CD1c-positive myeloid dendritic cell (primary cell): ENCODE measurements around the gene RABL6.
"Not testable (repeated sequence)": the region's sequence is repeated elsewhere in the genome, so short reads cannot be mapped to it uniquely, and the experiment has no call there.

Experiments used
- DNase-seq: peaks from one replicate; pipeline ENCODE4 v3.0.0-alpha.2; 2016; ENCODE audit errors: extremely low spot score

RABL6 gene

DNA sequence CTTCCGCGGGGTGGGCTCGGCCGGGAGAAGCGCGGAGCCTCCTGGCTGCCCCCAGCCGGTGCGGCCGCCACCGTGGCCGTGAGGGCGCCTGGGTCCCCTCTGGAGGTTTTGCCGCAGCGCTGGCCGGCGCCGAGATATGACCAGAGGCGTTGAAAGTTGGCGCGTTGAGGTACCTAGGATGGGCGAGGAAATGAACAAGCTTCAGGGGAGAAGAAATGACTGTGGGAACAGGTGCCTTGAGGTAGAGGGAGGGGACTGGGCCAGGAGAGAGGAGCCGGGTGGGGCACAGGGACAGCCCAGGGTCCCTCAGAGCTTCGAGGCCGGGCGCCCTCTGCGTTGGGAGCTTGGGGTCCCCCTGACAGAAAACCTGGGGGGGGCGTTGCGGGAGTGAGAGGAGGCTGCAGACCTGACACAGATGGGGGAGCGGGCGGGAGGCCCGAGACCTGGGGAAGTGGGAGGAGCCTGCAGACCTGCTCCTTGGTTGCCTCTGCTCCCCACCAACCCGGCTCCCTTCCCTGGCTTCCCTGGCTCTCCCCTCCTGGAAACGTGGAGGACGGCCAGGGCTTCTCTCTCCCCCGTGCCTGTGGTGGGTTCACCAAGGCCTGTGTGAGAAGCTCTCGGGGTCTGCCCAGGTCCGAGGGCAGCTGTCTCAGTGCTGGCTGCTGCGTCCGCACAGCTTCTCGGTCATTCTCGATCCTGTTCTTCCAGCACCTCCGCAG lies 14.2 kb downstream of the RABL6 start:
- DNase-seq = no peak

DNA sequence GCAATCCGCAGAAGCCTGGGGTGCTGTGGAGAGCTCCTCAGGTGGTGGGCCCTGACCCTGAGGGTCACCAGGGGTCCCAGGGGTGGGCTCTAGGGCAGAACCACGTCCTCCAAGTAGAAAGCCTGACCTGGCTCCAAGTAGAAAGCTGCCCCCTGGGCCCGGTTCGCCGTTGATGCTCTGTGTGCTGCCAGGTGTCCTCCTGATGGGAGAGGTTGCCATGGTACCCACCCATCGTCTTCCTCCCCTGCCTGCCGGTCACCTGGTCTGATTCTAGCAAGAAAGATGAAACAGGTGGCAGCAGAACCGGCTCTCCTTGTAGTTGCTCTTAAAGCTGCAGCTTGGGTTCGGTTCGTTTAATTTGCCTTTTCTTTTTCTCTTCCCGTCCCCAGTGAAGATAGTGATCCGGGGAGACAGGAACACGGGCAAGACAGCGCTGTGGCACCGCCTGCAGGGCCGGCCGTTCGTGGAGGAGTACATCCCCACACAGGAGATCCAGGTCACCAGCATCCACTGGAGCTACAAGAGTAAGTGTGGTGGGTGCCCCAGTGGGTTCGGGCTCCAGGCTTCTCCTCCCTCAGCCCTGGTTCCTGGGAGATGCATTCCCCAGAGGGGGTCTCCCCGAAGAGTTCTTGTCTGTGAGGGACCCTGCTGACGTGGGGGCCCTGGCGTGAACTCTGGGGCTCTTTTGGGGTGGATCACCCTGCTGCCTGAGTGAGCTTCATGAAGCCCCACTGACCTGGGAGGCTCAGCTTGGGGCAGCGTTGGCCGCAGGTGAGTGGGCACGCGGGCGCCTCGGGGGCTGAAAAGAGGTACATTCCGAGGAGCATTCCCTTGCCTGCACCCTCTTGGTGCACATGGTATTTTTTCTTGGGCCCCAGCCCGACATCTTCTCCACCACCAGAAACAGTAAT lies 15.6 kb downstream of the RABL6 start:
- no peak for DNase-seq

DNA sequence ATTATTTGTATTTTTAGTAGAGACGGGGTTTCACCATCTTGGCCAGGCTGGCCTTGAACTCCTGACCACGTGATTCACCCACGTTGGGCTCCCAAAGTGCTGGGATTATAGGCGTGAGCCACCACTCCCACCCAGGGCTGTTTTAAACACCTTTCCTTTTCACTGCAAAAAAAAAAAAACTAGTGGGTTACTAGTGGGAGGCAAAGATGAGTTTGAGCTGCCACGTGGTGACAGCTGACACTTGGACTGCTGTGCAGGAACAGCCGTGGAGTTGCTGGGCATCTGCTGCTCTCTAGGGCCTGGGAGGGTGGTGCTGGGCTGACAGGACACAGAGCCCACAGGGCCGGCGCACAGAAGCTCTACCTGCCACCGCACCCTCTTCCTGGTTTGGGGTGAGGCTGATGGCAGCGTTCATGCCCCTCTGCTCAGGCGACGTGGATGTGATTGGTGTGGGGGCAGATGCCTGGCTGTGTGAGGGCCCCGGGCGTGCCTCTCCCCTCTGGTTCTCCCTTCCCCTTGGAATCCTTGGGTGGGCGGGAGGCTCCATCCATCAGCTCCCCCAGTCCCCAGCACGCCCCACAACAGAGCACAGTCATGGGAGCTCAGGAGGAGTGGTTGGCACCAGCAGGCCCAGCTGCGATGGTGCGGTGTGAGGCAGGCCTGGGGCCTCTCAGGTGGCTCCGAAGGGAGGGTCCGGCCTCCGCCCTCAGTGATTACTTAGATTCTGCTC lies 16.9 kb downstream of the RABL6 start:
- DNase-seq = no peak

DNA sequence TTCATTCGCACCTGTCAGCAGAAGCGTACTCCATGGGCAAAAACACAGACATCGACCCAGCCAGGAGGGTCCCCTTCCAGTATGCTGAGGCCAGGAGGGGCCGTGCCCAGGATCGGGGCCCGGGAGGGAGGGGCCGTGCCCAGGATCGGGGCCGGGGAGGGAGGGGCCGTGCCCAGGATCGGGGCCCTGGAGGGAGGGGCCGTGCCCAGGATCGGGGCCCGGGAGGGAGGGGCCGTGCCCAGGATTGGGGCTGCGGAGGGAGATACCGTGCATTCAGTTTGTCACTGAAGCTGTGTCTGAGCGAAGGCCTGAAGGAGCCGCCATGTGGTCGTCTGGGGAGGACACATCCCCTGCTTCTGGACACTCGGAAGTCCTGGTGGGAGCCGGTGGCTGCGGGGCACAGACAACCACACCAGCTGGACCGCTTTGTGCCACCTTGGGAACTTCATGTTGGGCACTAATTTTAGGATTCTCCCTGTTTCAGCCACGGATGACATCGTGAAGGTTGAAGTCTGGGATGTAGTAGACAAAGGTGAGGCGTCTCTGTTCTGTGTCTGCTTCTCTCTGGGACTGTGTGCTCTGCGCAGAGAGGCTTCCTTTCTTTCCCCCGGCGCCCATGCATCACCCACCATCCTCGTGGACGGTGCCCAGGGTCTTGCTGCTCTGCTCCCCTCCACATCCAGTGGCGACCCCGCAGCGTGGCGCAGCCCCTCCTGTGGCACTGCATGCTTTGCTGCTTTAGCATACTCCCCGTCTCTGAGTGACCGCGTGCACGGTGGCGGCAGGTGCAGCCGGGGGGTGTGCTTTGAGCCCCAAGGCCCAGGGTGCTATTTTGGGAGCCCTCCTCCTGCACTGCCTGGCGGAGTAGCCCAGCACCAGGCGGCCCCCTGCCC lies 17.8 kb downstream of the RABL6 start:
- no peak for DNase-seq

DNA sequence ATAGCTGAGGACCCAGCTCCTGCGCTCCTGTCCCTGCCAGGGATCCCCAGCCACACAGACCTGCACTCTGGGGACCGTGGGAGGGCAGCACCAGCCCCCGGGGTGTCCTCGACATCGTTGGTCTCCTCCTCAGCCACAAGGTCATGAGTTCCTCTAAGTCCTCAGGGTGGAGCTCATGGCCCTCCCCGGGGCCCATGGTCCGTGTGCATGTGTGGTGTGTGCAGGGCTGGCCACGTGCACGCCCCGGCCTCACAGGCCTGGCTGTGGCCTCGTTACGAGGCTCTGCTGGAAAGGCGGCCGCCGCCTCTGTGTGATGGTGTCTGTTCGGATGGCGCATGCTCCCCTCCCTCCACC lies 18.4 kb downstream of the RABL6 start:
- DNase-seq = no peak

DNA sequence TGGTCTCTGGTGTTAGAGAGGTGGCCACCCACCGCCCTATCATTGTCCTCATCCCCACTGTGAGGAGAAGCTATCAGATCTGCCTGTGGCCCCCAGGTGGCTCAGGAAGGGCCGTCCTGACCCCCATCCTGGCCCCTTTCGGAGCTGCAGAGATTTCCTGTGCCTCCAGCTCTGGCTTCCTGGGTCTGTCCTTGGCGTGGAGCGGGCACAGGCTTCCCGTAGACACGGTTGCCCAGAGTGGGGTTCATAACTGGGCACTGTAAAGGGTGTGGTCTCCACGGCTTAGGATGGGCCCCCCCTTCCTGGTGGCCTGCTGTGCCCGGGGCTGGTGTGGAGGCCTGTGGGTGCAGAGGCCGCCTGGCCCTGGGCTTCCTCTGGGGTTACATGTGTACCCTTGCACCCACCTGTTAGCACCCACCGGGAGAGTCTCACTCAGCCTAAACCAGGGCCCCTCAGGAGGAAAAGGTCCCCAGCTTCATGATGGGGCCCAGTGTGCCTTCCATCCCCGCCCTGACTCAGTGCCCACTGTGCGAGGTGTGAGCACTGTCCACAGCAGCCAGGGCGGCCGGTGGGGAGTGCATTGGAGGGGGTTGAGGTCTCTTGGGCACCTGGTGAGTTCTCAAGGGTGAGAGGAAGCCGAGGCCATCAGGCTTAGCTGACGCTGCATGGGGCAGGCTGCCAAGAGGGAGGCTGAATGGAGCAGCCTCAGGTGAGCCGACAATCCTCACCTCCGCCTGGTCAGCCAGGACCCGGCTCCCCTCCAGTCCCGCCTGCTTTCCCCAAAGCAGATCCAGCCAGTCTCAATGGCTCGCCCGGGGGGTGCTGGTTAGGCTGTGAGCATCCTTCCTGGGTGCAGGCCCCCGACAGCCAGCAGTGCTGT lies 19.2 kb downstream of the RABL6 start:
- no peak for DNase-seq

DNA sequence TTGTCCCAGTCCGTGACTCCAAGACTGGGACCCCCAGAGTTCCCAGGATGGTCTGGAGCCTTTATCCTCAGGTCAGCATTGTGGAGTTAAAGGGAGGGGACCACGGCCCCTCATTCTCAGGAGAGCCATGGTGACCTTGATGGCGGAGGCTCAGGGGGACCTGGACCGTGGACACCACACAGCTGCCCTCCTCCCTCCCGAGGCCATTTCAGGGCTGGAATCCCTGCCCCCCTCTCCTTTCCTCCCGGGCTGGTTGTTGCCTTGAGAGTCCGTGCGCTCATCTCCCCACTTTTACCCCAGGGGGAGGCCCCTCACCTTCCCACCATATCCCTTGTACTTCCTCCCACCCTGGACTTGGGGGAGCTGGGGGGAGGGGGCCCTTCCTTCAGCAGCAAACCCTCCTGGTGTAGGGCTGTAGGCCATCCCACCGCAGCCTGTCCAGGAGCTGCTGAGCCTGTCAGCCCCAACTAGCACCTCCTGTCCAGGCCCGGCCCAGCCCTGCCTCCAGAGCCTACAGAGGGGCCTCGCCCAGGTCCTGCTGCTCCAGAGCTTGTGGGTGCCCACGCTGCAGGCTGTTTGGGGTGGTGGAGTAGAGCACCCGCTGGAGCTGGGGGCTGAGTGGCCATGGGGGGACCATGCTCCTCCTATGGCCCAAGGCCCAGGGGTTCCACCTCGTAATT lies 20.2 kb downstream of the RABL6 start:
- DNase-seq = no peak

DNA sequence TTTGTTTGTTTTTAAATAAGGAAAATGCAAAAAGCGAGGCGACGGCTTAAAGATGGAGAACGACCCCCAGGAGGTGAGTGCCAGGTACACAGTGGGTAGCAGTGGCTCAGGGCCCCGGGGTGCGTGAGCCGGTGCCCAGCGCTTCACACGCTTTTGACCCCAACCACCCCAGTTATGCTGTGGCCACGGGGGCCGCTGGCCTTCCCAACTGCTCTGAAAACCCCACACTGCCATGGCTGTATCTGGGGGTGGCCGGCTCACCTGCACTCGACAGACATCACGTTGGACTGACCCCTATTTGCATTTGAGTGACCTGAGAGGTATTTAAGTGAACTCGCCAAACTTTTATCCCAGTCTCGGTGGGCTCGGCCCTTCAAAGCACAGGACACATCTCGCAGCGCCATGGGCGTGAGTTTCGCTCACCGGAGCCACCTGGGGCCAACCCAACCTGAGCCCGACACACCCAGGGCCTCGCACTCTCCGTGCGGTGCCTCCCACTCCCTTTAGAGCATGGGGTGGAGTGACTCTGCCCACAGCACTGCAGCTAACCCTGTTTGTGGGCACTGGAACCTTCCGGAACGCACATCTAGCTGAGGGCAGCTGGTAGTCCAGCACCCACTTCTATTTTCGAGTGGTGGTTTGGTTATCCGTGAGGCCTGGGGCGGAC lies 20.9 kb downstream of the RABL6 start:
- no peak for DNase-seq

DNA sequence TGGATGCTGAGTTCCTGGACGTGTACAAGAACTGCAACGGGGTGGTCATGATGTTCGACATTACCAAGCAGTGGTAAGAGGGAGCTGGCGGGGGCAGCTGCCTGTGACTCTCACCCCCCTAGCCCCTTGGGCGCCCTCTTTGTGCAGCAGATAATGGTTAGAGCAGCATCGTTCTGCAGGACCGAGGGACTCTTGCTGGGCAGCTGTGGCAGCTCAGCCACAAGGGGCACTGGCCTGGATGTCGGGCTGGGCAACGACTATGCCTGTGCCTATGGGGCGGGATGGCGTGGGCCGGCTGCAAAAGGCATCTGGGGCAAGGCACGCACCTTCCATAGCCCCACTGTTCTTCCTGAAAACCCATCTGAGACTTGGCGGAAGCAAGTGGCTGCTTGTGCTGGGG lies 21.7 kb downstream of the RABL6 start:
- DNase-seq = no peak

DNA sequence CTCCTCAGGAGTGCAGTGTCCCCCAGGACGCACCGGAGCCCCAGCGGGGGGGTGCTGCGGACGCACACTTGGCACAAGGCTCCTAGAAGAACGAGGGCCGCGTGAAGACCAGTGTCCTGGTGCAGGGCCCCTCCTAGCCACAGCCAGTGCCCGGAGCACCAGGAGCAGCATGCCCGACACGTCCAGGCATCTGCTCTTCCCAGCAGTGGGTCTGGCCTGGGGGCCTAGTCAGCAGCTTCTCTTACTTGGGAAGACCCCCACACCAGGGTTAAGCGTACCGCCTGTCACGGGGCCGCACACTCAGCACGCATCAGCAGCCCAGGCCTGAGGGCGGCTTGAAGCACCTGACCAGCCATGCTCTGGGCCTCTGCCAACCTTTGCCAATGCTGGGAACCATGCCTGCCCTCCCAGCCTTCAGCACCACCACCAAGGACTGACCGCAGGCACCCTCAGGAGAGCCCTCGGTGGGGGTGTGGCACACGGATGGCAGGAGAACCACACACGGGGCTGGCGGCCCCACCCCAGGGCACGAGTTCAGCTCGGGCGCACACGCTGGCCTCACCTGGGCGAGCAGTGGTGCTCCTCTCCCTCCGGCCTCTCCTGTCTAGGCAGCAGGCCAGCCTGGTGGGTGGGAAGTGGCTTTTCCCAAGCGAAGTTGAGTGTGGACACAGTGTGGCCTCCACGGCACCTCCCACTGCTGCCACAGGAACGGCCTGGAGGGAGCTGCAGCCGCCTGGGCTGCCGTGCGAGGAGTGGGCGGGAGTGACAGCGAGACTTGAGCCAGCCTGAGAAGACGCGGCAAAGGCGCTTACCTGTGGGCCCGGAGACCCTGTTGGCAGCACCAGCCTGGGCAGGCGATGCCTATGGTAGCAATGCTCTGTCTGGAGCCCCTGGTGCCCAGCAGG lies 22.5 kb downstream of the RABL6 start:
- no peak for DNase-seq

DNA sequence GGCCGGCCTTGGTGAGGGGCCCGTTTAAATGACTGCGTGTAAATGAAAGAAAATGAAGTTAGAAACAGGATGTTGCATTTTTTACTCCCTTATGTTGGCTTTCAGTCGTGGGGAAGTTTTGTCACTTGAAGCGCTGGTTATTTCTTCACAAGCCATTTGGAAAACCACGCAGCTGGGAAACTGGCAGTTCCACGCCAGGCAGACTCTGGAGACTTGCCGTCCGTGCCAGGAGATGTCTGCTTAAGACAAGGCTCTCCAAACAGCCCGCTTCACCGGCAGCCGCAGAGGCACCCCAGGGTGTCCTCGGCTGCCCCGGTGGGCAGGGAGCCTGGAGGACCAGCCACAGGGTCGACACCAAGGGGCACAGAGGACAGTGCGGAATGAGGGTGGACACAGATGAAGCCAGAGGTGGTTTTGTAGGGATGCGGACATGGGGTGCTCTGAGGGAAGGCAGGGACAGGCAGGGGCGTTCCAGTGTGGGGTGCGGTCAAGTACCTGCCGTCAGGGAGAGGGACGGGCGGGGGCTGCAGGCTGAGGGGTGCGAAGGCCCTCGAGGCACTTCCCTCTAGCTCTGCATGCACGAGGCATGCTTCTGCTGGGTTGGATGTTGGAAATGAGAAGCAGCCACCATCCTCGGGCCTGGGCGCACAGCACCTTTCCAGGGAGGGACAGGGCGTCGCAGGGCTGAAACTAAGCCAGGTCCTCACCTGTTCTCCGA lies 23.4 kb downstream of the RABL6 start:
- DNase-seq = no peak

DNA sequence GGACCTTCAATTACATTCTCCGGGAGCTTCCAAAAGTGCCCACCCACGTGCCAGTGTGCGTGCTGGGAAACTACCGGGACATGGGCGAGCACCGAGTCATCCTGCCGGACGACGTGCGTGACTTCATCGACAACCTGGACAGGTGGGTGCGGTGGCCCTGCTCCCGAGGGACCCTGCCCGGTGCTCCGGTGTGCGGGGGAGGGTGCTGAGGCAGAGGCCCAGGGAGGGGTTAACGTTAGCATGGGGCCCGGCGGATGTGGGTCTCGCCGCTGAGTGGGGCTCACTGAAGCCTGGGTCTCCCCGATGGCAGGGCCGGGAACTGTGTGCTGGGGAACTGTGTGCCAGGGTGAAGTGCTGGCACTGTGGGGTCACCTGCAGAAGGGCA lies 24.0 kb downstream of the RABL6 start:
- no peak for DNase-seq

DNA sequence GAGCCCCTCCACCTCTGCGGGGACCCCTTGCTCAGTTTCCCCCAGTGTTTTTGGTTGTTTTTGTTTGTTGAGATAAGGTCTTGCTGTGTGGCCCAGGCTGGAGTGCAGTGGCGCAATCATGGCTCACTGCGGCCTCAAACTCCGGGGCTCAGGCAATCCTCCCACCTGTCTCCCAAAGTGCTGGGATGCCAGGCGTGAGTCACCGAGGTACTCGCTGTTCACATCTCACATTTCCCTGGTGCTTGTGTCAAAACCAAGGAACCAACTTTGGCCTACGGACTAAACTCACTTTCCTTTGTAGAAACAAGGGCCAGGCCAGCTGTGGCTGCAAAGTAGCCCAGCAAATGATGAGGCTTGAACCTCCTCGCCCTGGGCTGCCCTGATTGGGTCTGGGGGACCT lies 24.8 kb downstream of the RABL6 start:
- no peak for DNase-seq

DNA sequence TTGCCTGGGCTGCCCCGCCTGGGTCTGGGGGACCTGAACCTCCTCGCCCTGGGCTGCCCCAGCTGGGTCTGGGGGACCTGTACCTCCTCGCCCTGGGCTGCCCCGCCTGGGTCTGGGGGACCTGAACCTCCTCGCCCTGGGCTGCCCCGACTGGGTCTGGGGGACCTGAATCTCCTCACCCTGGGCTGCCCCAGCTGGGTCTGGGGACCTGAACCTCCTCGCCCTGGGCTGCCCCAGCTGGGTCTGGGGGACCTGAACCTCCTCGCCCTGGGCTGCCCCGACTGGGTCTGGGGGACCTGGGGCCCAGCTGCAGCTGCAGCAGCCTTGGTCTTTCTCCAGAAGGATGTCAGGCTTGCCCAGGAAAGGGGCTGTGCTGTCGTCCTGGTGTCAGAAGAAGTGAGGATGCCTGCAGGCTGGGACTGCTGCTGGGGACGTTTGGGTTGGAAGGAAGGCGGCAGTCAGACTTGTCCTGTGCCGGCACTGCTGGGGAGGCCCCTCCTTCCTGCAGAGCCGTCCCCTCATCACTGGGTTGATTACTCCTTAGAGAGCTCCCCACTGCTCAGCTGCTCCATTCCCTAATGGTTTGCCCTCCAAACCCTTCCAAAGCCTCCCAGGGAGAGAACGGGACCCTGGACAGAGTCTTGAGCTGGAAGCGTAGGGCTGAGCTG lies 25.8 kb downstream of the RABL6 start:
- DNase-seq = not testable (repeated sequence)

DNA sequence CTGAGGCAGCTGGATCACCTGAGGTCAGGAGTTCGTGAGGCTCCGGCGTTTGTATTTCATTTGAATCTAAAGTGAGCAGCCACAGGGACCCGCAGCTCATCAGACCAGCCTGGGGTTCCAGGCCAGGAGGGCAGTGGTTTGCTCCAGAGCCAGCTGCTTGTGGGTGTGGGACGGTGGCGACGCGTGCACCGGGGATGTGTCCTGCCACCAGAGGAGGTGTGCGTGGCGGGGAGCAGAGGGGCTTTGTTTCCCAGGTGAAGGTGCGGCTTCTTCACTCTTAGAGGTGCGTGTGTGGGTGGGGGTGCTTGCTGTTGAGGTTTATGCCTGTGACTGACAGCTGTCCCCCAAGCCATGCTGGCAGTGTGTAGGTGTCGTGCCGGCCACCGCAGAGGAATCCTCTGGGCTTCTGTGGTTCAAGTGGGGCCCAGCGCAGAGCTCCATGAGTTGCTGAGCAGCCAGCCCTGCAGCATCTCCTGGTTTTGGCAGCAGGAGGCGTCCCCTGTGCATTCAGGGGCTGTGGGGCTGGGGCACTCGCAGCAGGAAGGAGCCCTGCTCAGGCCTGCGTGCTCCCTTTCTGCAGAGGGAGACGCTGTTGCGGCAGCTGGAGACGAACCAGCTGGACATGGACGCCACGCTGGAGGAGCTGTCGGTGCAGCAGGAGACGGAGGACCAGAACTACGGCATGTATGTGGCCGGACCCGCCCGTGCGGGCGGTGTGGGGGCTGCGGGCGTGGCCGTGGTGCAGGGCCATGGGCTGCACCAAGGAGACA lies 27.6 kb downstream of the RABL6 start:
- no peak for DNase-seq
